Neural cell (in vitro differentiated cells): ENCODE results near the gene SLC6A3. TPM values are rescaled to one million over a fixed set of nuclear protein-coding genes. Genes with fewer than 3 reads are reported as not detected.
"Not testable (repeated sequence)": the region's sequence is repeated elsewhere in the genome, so short reads cannot be mapped to it uniquely, and the experiment has no call there.

Experiments
- H2AFZ ChIP-seq: fragments of 200-600, 300-800 bp; sonication (generic), shearing (Covaris generic); 2 replicates; pipeline ENCODE4 v1.6.0; 2014; ENCODE audit warnings: low read depth, mild to moderate bottlenecking, antibody characterized with exemption, low read length, moderate library complexity
- H3F3A ChIP-seq: fragments of 200-600 bp; shearing (Covaris generic); 2 replicates; pipeline ENCODE4 v1.6.1; 2016; ENCODE audit warnings: mild to moderate bottlenecking, moderate library complexity, mixed read lengths, antibody characterized with exemption, low read length; ENCODE audit not compliant: insufficient read depth, poor library complexity, severe bottlenecking
- H3K27ac ChIP-seq: fragments of 200-600, 300-800 bp; sonication (generic), shearing (Covaris generic); 2 replicates; pipeline ENCODE4 v1.5.1; 2014; ENCODE audit warnings: mild to moderate bottlenecking, low read length, moderate library complexity
- H3K27me3 ChIP-seq: fragments of 300-800, 200-600 bp; sonication (generic), shearing (Covaris generic); 2 replicates; pipeline ENCODE4 v1.6.0; 2014; ENCODE audit warnings: mild to moderate bottlenecking, low read depth, low read length, moderate library complexity; ENCODE audit not compliant: insufficient read depth
- H3K36me3 ChIP-seq: fragments of 300-800, 200-600 bp; sonication (generic), shearing (Covaris generic); 2 replicates; pipeline ENCODE4 v1.5.1; 2014; ENCODE audit warnings: mild to moderate bottlenecking, antibody characterized with exemption, low read length, moderate library complexity; ENCODE audit not compliant: insufficient read depth
- H3K4me2 ChIP-seq: fragments of 300-800, 200-600 bp; sonication (generic), shearing (Covaris generic); 2 replicates; pipeline ENCODE4 v1.6.0; 2014; ENCODE audit warnings: mild to moderate bottlenecking, low read length
- H3K4me3 ChIP-seq: fragments of 300-800, 200-600 bp; sonication (generic), shearing (Covaris generic); 2 replicates; pipeline ENCODE4 v1.5.1; 2014; ENCODE audit warnings: mild to moderate bottlenecking, low read length, moderate library complexity
- H3K79me2 ChIP-seq: fragments of 200-600 bp; shearing (Covaris generic); replicated peaks from 2 replicates; pipeline ENCODE4 v1.6.0; 2014; ENCODE audit warnings: mild to moderate bottlenecking, low read length, moderate library complexity; ENCODE audit not compliant: insufficient read depth
- H3K9ac ChIP-seq: fragments of 300-800, 200-600 bp; sonication (generic), shearing (Covaris generic); 2 replicates; pipeline ENCODE4 v1.6.1; 2016; ENCODE audit warnings: mild to moderate bottlenecking, low read length, mixed read lengths
- H3K9me2 ChIP-seq: fragments of 200-600 bp; shearing (Covaris generic); 2 replicates; pipeline ENCODE4 v1.6.1; 2016; ENCODE audit warnings: mild to moderate bottlenecking, low read length, mixed read lengths; ENCODE audit not compliant: insufficient read depth
- H3K9me3 ChIP-seq: fragments of 200-600, 300-800 bp; sonication (generic), shearing (Covaris generic); 2 replicates; pipeline ENCODE4 v1.6.1; 2016; ENCODE audit warnings: mild to moderate bottlenecking, mixed run types, low read length, moderate library complexity, mixed read lengths
- H4K20me1 ChIP-seq: fragments of 200-600 bp; shearing (Covaris generic); 2 replicates; pipeline ENCODE4 v1.6.1; 2016; ENCODE audit warnings: mild to moderate bottlenecking, mixed run types; ENCODE audit not compliant: insufficient read depth
- EP300 ChIP-seq: fragments of 450-650 bp; conservative IDR thresholded peaks from 2 replicates; pipeline ENCODE4 v1.6.1; 2014; ENCODE audit warnings: antibody characterized with exemption, mild to moderate bottlenecking, moderate library complexity; ENCODE audit not compliant: poor library complexity, severe bottlenecking
- EZH2 ChIP-seq: fragments of 200-600, 300-800 bp; shearing (Covaris generic), sonication (generic); IDR thresholded peaks from 2 replicates; pipeline ENCODE4 v1.6.1; 2014; ENCODE audit warnings: antibody characterized with exemption, low read length, borderline replicate concordance, mild to moderate bottlenecking; ENCODE audit not compliant: insufficient read depth, poor library complexity, severe bottlenecking
- MXI1 ChIP-seq: fragments of 450-650 bp; conservative IDR thresholded peaks from 2 replicates; pipeline ENCODE4 v1.6.1; 2014; ENCODE audit warnings: antibody characterized with exemption, mild to moderate bottlenecking; ENCODE audit not compliant: poor library complexity, severe bottlenecking
- POLR2AphosphoS5 ChIP-seq: IDR thresholded peaks from 2 replicates; pipeline ENCODE4 v1.6.1; 2012
- RAD21 ChIP-seq: fragments of 450-650 bp; conservative IDR thresholded peaks from 2 replicates; pipeline ENCODE4 v1.6.1; 2014; ENCODE audit warnings: antibody characterized with exemption, mild to moderate bottlenecking, moderate library complexity
- SMC3 ChIP-seq: fragments of 450-650 bp; conservative IDR thresholded peaks from 2 replicates; pipeline ENCODE4 v1.6.1; 2014; ENCODE audit warnings: antibody characterized with exemption, mild to moderate bottlenecking, moderate library complexity; ENCODE audit not compliant: poor library complexity
- TAF1 ChIP-seq: IDR thresholded peaks from 2 replicates; pipeline ENCODE4 v1.6.1; 2012; ENCODE audit warnings: low read depth
- polyA plus RNA-seq: library from polyadenylated mRNA; depleted of rRNA; stranded (reverse); fragments of >200 nt; gene quantifications from 2 replicates; pipeline ENCODE4 v1.2.3, GENCODE V29; 2014
- TF ChIP-seq, protein P1 (sequence below): IDR thresholded peaks from 2 replicates; pipeline ENCODE4 v1.6.1; 2012; ENCODE audit warnings: borderline replicate concordance
- TF ChIP-seq, protein P2 (sequence below): fragments of 450-650 bp; IDR thresholded peaks from 2 replicates; pipeline ENCODE4 v1.5.1; 2014; ENCODE audit warnings: antibody characterized with exemption, mild to moderate bottlenecking, moderate library complexity; ENCODE audit not compliant: poor library complexity, severe bottlenecking

Gene SLC6A3
- polyA plus RNA-seq, 1 donor from 2014 or later: 0.77 TPM

DNA sequence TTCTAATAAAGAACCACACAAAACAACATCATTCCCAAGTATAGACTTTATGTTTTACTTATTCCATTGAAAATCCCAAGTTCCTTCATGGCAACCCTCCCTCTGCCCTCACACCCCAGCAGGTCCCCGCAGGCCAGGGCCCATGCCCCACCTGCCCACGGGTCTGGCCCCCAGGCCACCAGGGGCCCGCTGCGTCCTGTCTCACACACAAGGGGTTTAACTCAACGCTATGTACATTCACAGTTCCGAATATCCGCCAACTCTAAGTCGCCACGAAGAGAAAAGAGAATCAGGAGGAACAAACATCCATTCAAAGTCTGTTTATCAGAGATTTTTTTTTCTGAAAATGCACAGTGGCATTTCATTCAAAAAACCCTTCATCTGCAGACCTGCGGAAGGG lies 16.2 kb upstream of the SLC6A3 start:
- Histone ChIP-seq H3K4me2 (no peak overlapping the region), H2AFZ (no peak overlapping the region), H3K9ac (no peak overlapping the region), H3K9me3 (peaks cover 9% of the 10 kb centered on the region), H3K4me3 (no peak overlapping the region), H3F3A (no peaks in the 10 kb centered on the region), H3K9me2 (no peaks in the 10 kb centered on the region), H3K36me3 (no peaks in the 10 kb centered on the region), H3K79me2 (no peaks in the 10 kb centered on the region), H3K27ac (no peak overlapping the region), H3K27me3 (no peaks in the 10 kb centered on the region), H4K20me1 (no peaks in the 10 kb centered on the region)
- TF ChIP-seq, protein P1, sequence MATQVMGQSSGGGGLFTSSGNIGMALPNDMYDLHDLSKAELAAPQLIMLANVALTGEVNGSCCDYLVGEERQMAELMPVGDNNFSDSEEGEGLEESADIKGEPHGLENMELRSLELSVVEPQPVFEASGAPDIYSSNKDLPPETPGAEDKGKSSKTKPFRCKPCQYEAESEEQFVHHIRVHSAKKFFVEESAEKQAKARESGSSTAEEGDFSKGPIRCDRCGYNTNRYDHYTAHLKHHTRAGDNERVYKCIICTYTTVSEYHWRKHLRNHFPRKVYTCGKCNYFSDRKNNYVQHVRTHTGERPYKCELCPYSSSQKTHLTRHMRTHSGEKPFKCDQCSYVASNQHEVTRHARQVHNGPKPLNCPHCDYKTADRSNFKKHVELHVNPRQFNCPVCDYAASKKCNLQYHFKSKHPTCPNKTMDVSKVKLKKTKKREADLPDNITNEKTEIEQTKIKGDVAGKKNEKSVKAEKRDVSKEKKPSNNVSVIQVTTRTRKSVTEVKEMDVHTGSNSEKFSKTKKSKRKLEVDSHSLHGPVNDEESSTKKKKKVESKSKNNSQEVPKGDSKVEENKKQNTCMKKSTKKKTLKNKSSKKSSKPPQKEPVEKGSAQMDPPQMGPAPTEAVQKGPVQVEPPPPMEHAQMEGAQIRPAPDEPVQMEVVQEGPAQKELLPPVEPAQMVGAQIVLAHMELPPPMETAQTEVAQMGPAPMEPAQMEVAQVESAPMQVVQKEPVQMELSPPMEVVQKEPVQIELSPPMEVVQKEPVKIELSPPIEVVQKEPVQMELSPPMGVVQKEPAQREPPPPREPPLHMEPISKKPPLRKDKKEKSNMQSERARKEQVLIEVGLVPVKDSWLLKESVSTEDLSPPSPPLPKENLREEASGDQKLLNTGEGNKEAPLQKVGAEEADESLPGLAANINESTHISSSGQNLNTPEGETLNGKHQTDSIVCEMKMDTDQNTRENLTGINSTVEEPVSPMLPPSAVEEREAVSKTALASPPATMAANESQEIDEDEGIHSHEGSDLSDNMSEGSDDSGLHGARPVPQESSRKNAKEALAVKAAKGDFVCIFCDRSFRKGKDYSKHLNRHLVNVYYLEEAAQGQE: no peak
- TF ChIP-seq RAD21 (no peak), EP300 (no peak), POLR2AphosphoS5 (no peak), EZH2 (no peak), TAF1 (no peak), SMC3 (no peak), MXI1 (no peak)
- TF ChIP-seq, protein P2, sequence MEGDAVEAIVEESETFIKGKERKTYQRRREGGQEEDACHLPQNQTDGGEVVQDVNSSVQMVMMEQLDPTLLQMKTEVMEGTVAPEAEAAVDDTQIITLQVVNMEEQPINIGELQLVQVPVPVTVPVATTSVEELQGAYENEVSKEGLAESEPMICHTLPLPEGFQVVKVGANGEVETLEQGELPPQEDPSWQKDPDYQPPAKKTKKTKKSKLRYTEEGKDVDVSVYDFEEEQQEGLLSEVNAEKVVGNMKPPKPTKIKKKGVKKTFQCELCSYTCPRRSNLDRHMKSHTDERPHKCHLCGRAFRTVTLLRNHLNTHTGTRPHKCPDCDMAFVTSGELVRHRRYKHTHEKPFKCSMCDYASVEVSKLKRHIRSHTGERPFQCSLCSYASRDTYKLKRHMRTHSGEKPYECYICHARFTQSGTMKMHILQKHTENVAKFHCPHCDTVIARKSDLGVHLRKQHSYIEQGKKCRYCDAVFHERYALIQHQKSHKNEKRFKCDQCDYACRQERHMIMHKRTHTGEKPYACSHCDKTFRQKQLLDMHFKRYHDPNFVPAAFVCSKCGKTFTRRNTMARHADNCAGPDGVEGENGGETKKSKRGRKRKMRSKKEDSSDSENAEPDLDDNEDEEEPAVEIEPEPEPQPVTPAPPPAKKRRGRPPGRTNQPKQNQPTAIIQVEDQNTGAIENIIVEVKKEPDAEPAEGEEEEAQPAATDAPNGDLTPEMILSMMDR: no peak

DNA sequence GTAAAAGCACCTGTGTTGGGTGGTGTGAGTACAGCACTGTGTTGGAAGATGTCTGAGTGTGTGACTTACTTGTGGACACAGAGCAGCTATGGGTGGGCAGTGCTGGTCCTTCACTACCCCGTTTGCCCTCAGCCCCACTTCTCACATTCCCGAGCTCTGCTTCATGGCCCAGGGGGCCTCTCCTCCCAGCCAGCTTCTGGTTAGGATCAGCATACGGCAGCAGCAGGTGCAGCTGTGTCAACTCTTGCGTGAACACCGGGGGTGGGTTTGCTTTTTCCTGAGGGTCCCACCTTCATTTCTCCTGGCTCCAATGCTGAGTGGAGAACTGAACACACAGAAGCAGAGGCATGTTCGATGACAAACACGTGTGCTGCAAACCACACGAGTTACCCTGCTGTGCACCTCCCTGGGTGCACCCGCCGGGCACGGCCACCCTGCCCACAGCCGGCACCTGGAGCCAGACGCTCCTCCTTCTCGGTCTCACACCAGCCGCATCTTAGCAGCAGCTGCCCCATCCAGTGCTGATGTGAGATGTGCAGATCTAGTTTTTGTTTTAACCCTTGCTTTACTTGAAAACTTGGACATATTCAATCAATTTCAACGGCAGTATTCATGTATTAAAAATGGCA lies 14.9 kb upstream of the SLC6A3 start:
- H3F3A ChIP-seq: no peaks in the 10 kb centered on the region
- TF ChIP-seq TAF1: no peak
- no peak for TF ChIP-seq POLR2AphosphoS5
- TF ChIP-seq EP300: no peak
- TF ChIP-seq SMC3: no peak
- no peak for TF ChIP-seq MXI1
- no peak for TF ChIP-seq EZH2
- no peak for TF ChIP-seq RAD21
- TF ChIP-seq, protein P2: no peak
- no peaks in the 10 kb centered on the region for H3K36me3 ChIP-seq
- no peak overlapping the region for H3K27ac ChIP-seq
- no peak overlapping the region for H3K4me2 ChIP-seq
- no peak overlapping the region for H3K9ac ChIP-seq
- no peaks in the 10 kb centered on the region for H3K9me2 ChIP-seq
- H3K9me3 ChIP-seq: peaks cover 9% of the 10 kb centered on the region
- H2AFZ ChIP-seq: no peak overlapping the region
- H3K79me2 ChIP-seq: no peaks in the 10 kb centered on the region
- H3K27me3 ChIP-seq: no peaks in the 10 kb centered on the region
- H3K4me3 ChIP-seq: no peak overlapping the region
- no peaks in the 10 kb centered on the region for H4K20me1 ChIP-seq

DNA sequence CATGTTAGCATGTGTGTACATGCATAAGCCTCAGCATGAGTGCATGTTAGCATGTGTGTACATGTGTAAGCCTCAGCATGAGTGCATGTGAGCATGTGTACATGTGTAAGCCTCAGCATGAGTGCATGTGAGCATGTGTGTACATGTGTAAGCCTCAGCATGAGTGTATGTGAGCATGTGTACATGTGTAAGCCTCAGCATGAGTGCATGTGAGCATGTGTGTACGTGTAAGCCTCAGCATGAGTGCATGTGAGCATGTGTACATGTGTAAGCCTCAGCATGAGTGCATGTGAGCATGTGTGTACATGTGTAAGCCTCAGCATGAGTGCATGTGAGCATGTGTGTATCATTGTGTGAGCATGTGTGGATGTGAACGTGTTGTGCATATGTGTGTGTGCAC lies 14.2 kb upstream of the SLC6A3 start:
- not testable (repeated sequence) for H3K4me3 ChIP-seq, H3K27ac ChIP-seq, H3K79me2 ChIP-seq, H3K9ac ChIP-seq, H4K20me1 ChIP-seq, H3K27me3 ChIP-seq, H3K36me3 ChIP-seq, H3K9me2 ChIP-seq, H3K9me3 ChIP-seq, H2AFZ ChIP-seq, H3K4me2 ChIP-seq, H3F3A ChIP-seq
